ENCODE measurements around the gene ZNF79. TPM values are rescaled to one million over a fixed set of nuclear protein-coding genes. Genes with fewer than 3 reads are reported as not detected.

The ZNF79 gene
- total and polyA plus RNA-seq, 9 of the 15 experiments (the other 6 are each of a cell fraction or from before 2014, with no cell fraction given) = 0.62 to 7.0 (median 4.1) TPM

- TF ChIP-seq SREBF2 (CRISPR knock-in tag; IDR thresholded peaks at IDR 0.05) (no peak), SIN3B (IDR thresholded peaks at IDR 0.05; ENCODE audit: low read depth) (peak; percentile 55; the same call in 1 of the 2 replicates), TOE1 (IDR thresholded peaks at IDR 0.05; ENCODE audit: borderline replicate concordance) (no peak), TOE1 (CRISPR knock-in tag; IDR thresholded peaks at IDR 0.05; ENCODE audit: borderline replicate concordance, low read depth) (no peak), ZNF239 (CRISPR knock-in tag; IDR thresholded peaks at IDR 0.05) (no peak), THAP12 (CRISPR knock-in tag; IDR thresholded peaks at IDR 0.05) (peak; percentile 62; the same call in 1 of the 2 replicates), E2F6 (IDR thresholded peaks at IDR 0.05; ENCODE audit: borderline replicate concordance in 1 of 2, extremely low read depth in 1 of 2, insufficient read depth in 1 of 2, insufficient read length in 1 of 2, low read depth in 1 of 2, low read length in 1 of 2, poor library complexity in 1 of 2, severe bottlenecking in 1 of 2) (peak; percentile 71 to 83), KDM1A (IDR thresholded peaks at IDR 0.05) (no peak), MAZ (CRISPR knock-in tag; conservative IDR thresholded peaks at IDR 0.05 in 1 of 2, IDR thresholded peaks at IDR 0.05 in 1 of 2) (peak; percentile 18 to 69; a peak in 2 of 4 replicates), SMC3 (conservative IDR thresholded peaks at IDR 0.05; ENCODE audit: insufficient read depth, low read depth, low read length) (no peak), ZNF232 (CRISPR knock-in tag; IDR thresholded peaks at IDR 0.05) (no peak), ZNF12 (CRISPR knock-in tag; IDR thresholded peaks at IDR 0.05) (no peak), POLR2A (conservative IDR thresholded peaks at IDR 0.05) (peak; percentile 68; the same call in 1 of the 2 replicates), CEBPZ (IDR thresholded peaks at IDR 0.05; ENCODE audit: borderline replicate concordance, low read depth, low read length) (peak; percentile 79; the same call in 1 of the 2 replicates), E2F1 (CRISPR knock-in tag; IDR thresholded peaks at IDR 0.05) (no peak; the same call in 1 of the 2 replicates), SP2 (IDR thresholded peaks at IDR 0.05; ENCODE audit: extremely low read depth, low read depth, low read length, poor library complexity, severe bottlenecking) (peak; percentile 50), POLR2G (IDR thresholded peaks at IDR 0.05; ENCODE audit: low read depth, low read length) (peak; percentile 87), SMARCB1 (IDR thresholded peaks at IDR 0.05; ENCODE audit: insufficient read length, low read depth) (no peak)
These were observed 27.2 kb upstream of the ZNF79 start, which contains the start of gene SLC2A8 (continued) for GRCh38 chr9:127396808-127397645.
